HepG2 (cell line): Measurements from ENCODE around the gene WDR31. TPM values are rescaled to one million over a fixed set of nuclear protein-coding genes. Genes with fewer than 3 reads are reported as not detected.

ENCODE experiments used
- CTCF ChIP-seq: sonication (generic); formaldehyde crosslinking; IDR thresholded peaks from 2 replicates; pipeline ENCODE4 v1.5.0; 2020; ENCODE audit warnings: mild to moderate bottlenecking, missing genetic modification reagents, moderate library complexity
- FOXC1 ChIP-seq: sonication (generic); formaldehyde crosslinking; IDR thresholded peaks from 2 replicates; pipeline ENCODE4 v1.8.0; 2022; ENCODE audit warnings: mild to moderate bottlenecking, missing genetic modification reagents, borderline replicate concordance
- HDAC2 ChIP-seq: sonication (generic); formaldehyde crosslinking; IDR thresholded peaks from 2 replicates; pipeline ENCODE4 v1.4.0; 2020; ENCODE audit warnings: missing genetic modification reagents
- MAFK ChIP-seq, 2 experiments: IDR thresholded peaks in 1 of 2; conservative IDR thresholded peaks in 1 of 2; 2 replicates each; pipeline ENCODE4 v1.6.1; 2011; ENCODE audit warnings: improper control_type of control experiment in 2 of 2, low read length in 2 of 2
- MEF2D ChIP-seq: sonication (generic); formaldehyde crosslinking; IDR thresholded peaks from 2 replicates; pipeline ENCODE4 v1.5.1; 2020; ENCODE audit warnings: mild to moderate bottlenecking, missing genetic modification reagents
- MTA1 ChIP-seq: sonication (generic); formaldehyde crosslinking; IDR thresholded peaks from 2 replicates; pipeline ENCODE4 v1.4.0; 2020; ENCODE audit warnings: missing genetic modification reagents, mild to moderate bottlenecking, borderline replicate concordance
- SMC3 ChIP-seq: IDR thresholded peaks from 2 replicates; pipeline ENCODE4 v1.6.1; 2011; ENCODE audit warnings: low read length, improper control_type of control experiment
- STAG1 ChIP-seq: sonication (generic); formaldehyde crosslinking; IDR thresholded peaks from 2 replicates; pipeline ENCODE4 v1.4.0; 2020; ENCODE audit warnings: missing genetic modification reagents
- TRIM24 ChIP-seq: sonication (generic); formaldehyde crosslinking; IDR thresholded peaks from 2 replicates; pipeline ENCODE4 v1.8.0; 2022; ENCODE audit warnings: mild to moderate bottlenecking, missing genetic modification reagents
- ZFP90 ChIP-seq: sonication (generic); formaldehyde crosslinking; IDR thresholded peaks from 2 replicates; pipeline ENCODE4 v1.8.0; 2022; ENCODE audit warnings: missing genetic modification reagents, mild to moderate bottlenecking, inconsistent platforms, borderline replicate concordance
- ZNF18 ChIP-seq: sonication (generic); formaldehyde crosslinking; IDR thresholded peaks from 2 replicates; pipeline ENCODE4 v1.8.0; 2022; ENCODE audit warnings: mild to moderate bottlenecking, missing genetic modification reagents; ENCODE audit not compliant: insufficient replicate concordance
- polyA plus RNA-seq, 8 experiments: library from polyadenylated mRNA; depleted of rRNA in 3 of 8; stranded (reverse) in 7 of 8; unstranded in 1 of 8; fragments of >200 nt; fragmentation: Illumina TruSeq in 4 of 8; extraction: Trizol in 4 of 8; gene quantifications; 2 replicates each; pipeline versions ENCODE4 v1.2.1 to v1.2.3, GENCODE V29; 2011 to 2016; ENCODE audit warnings: low read depth in 4 of 8, missing spikeins in 1 of 8, mixed read lengths in 1 of 8; ENCODE audit not compliant: insufficient read depth in 1 of 8
- total RNA-seq, 5 experiments: library from RNA; depleted of rRNA; stranded (reverse); fragments of >200 nt; fragmentation: Illumina TruSeq; extraction: Trizol; gene quantifications; 2 replicates each; pipeline ENCODE4 v1.2.3, GENCODE V29; 2016; ENCODE audit warnings: low read depth in 1 of 5
- TF ChIP-seq, protein P1 (sequence below): sonication (generic); formaldehyde crosslinking; IDR thresholded peaks from 2 replicates; pipeline ENCODE4 v1.4.0; 2020; ENCODE audit warnings: mild to moderate bottlenecking, missing genetic modification reagents
- TF ChIP-seq, protein P2 (sequence below): IDR thresholded peaks from 2 replicates; pipeline ENCODE4 v1.6.1; 2016; ENCODE audit warnings: low read depth

WDR31 gene
- total and polyA plus RNA-seq, 2 of the 13 experiments (the other 11 are each of a cell fraction or from before 2014, with no cell fraction given), result 0.33 to 1.7 TPM

GRCh38 chr9:113355040-113355596 lies 15.0 kb upstream of the WDR31 start (continued):
- TF ChIP-seq, protein P1, sequence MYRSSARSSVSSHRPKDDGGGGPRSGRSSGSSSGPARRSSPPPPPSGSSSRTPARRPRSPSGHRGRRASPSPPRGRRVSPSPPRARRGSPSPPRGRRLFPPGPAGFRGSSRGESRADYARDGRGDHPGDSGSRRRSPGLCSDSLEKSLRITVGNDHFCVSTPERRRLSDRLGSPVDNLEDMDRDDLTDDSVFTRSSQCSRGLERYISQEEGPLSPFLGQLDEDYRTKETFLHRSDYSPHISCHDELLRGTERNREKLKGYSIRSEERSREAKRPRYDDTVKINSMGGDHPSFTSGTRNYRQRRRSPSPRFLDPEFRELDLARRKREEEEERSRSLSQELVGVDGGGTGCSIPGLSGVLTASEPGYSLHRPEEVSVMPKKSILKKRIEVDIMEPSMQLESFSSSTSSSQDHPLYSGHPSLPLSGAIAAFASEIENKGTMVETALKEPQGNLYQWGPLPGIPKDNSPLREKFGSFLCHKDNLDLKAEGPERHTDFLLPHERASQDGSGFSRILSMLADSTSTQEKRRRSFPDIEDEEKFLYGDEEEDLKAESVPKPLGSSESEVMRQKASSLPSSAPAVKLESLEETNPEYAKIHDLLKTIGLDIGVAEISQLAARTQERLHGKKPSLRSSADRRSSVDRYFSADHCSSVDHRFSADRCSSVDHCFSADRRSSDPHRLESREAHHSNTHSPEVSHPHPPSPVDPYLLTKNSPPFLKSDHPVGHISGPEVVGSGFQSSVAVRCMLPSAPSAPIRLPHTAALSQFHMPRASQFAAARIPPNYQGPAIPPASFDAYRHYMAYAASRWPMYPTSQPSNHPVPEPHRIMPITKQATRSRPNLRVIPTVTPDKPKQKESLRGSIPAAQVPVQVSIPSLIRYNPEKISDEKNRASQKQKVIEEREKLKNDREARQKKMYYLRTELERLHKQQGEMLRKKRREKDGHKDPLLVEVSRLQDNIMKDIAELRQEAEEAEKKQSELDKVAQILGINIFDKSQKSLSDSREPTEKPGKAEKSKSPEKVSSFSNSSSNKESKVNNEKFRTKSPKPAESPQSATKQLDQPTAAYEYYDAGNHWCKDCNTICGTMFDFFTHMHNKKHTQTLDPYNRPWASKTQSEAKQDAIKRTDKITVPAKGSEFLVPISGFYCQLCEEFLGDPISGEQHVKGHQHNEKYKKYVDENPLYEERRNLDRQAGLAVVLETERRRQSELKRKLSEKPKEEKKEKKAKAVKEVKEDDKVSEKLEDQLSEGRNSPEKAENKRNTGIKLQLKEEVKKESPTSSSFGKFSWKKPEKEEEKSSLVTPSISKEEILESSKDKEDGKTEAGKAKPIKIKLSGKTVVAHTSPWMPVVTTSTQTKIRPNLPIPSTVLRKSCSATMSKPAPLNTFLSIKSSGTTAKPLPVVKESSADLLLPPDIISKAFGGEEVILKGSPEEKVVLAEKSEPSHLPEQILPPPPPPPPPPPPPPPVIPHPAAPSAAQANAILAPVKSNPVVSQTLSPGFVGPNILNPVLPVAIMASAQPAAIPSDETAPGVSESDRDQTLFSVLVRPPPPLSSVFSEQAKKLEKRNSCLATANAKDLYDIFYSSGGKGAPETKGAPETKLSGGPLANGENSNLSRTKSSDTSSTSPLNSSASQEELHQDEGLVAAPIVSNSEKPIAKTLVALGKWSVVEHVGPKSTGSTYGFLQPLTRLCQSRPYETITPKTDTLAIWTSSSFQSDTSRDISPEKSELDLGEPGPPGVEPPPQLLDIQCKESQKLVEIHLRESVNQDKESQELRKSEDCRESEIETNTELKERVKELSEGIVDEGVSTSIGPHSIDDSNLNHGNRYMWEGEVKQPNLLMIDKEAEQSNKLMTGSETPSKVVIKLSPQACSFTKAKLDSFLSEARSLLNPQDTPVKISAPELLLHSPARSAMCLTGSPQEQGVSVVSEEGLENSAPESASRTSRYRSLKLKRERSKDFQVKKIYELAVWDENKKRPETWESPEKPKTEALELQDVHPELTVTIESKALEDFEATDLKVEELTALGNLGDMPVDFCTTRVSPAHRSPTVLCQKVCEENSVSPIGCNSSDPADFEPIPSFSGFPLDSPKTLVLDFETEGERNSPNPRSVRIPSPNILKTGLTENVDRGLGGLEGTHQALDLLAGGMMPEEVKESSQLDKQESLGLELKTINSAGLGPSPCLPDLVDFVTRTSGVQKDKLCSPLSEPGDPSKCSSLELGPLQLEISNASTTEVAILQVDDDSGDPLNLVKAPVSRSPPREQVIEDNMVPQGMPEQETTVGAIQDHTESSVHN (CRISPR knock-in tag), result no peak
- peak; percentile 90 for TF ChIP-seq STAG1 (CRISPR knock-in tag)
- no peak for TF ChIP-seq MTA1
- TF ChIP-seq ZNF18, result no peak
- TF ChIP-seq FOXC1 (CRISPR knock-in tag), result no peak
- peak; percentile 87 for TF ChIP-seq SMC3
- TF ChIP-seq MAFK (conservative IDR thresholded peaks at IDR 0.05 in 1 of 2, IDR thresholded peaks at IDR 0.05 in 1 of 2; ENCODE audit: low read length in 2 of 2), result peak; percentile 40 to 44; a peak in 3 of 4 replicates
- TF ChIP-seq, protein P2, sequence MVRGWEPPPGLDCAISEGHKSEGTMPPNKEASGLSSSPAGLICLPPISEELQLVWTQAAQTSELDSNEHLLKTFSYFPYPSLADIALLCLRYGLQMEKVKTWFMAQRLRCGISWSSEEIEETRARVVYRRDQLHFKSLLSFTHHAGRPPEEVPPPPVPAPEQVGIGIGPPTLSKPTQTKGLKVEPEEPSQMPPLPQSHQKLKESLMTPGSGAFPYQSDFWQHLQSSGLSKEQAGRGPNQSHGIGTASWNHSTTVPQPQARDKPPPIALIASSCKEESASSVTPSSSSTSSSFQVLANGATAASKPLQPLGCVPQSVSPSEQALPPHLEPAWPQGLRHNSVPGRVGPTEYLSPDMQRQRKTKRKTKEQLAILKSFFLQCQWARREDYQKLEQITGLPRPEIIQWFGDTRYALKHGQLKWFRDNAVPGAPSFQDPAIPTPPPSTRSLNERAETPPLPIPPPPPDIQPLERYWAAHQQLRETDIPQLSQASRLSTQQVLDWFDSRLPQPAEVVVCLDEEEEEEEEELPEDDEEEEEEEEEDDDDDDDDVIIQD, result no peak
- TF ChIP-seq ZFP90, result no peak
- TF ChIP-seq MEF2D (CRISPR knock-in tag), result no peak
- TF ChIP-seq HDAC2, result no peak
- no peak for TF ChIP-seq TRIM24 (CRISPR knock-in tag)
- peak; percentile 76 for TF ChIP-seq CTCF (CRISPR knock-in tag)
